Mesenchymal stem cell (in vitro differentiated cells and primary cell): ENCODE results near the gene RAB11FIP5.
"Not testable (repeated sequence)": the region's sequence is repeated elsewhere in the genome, so short reads cannot be mapped to it uniquely, and the experiment has no call there.

ENCODE experiments used
- DNase-seq: peaks from one replicate; pipeline ENCODE4 v3.0.0-alpha.2; 2013
- H2AFZ ChIP-seq: one replicate; pipeline ENCODE4 v1.6.1; 2013; ENCODE audit warnings: low read depth, mild to moderate bottlenecking, control low read depth, inconsistent platforms, low read length, moderate library complexity
- H2AK5ac ChIP-seq: 2 replicates; pipeline ENCODE4 v1.6.1; 2013; ENCODE audit warnings: low read length, moderate library complexity, mild to moderate bottlenecking, inconsistent platforms; ENCODE audit not compliant: severe bottlenecking
- H2BK120ac ChIP-seq: one replicate; pipeline ENCODE4 v1.6.1; 2013; ENCODE audit warnings: low read depth, mild to moderate bottlenecking, inconsistent platforms, low read length, moderate library complexity
- H2BK12ac ChIP-seq, 2 experiments: one replicate each; pipeline ENCODE4 v1.6.1; 2013; ENCODE audit warnings: inconsistent platforms in 2 of 2, low read length in 2 of 2, mild to moderate bottlenecking in 2 of 2, moderate library complexity in 2 of 2, control low read depth in 1 of 2
- H2BK15ac ChIP-seq: one replicate; pipeline ENCODE4 v1.6.1; 2013; ENCODE audit warnings: mild to moderate bottlenecking, low read depth, inconsistent platforms; ENCODE audit not compliant: poor library complexity, severe bottlenecking
- H2BK5ac ChIP-seq: 2 replicates; pipeline ENCODE4 v1.6.1; 2013; ENCODE audit warnings: low read depth, mild to moderate bottlenecking, low read length, control low read depth, inconsistent platforms; ENCODE audit not compliant: poor library complexity, severe bottlenecking
- H3K14ac ChIP-seq, 2 experiments: one replicate each; pipeline ENCODE4 v1.6.1; 2013; ENCODE audit warnings: inconsistent platforms in 2 of 2, low read length in 2 of 2, control low read depth in 1 of 2, mild to moderate bottlenecking in 1 of 2, moderate library complexity in 1 of 2
- H3K18ac ChIP-seq, 2 experiments: one replicate each; pipeline ENCODE4 v1.6.1; 2013; ENCODE audit warnings: inconsistent platforms in 2 of 2, low read length in 2 of 2, control low read depth in 1 of 2, low read depth in 1 of 2, mild to moderate bottlenecking in 1 of 2
- H3K23ac ChIP-seq, 2 experiments: one replicate each; pipeline ENCODE4 v1.6.1; 2013; ENCODE audit warnings: inconsistent platforms in 2 of 2, low read length in 2 of 2, mild to moderate bottlenecking in 2 of 2, moderate library complexity in 2 of 2, control low read depth in 1 of 2
- H3K27ac ChIP-seq: 2 replicates; pipeline ENCODE4 v1.5.1; 2013; ENCODE audit warnings: mild to moderate bottlenecking, moderate library complexity, low read length, control low read depth, inconsistent platforms; ENCODE audit not compliant: poor library complexity, severe bottlenecking
- H3K27me3 ChIP-seq, 2 experiments: 2 replicates each; pipeline versions ENCODE4 v1.6.1 to v1.7.0; 2013; ENCODE audit warnings: low read length in 2 of 2, mild to moderate bottlenecking in 2 of 2, moderate library complexity in 2 of 2, control low read depth in 1 of 2, inconsistent platforms in 1 of 2; ENCODE audit not compliant: control insufficient read depth in 1 of 2, insufficient read depth in 1 of 2
- H3K36me3 ChIP-seq, 2 experiments: 2 replicates each; pipeline versions ENCODE4 v1.6.1 to v1.7.0; 2013; ENCODE audit warnings: low read length in 2 of 2, control low read depth in 1 of 2, inconsistent platforms in 1 of 2, low read depth in 1 of 2, mild to moderate bottlenecking in 1 of 2; ENCODE audit not compliant: insufficient read depth in 2 of 2, control insufficient read depth in 1 of 2
- H3K4ac ChIP-seq, 2 experiments: one replicate each; pipeline ENCODE4 v1.6.1; 2013; ENCODE audit warnings: inconsistent platforms in 2 of 2, low read length in 2 of 2, mild to moderate bottlenecking in 2 of 2, moderate library complexity in 2 of 2, control low read depth in 1 of 2, low read depth in 1 of 2
- H3K4me1 ChIP-seq: 2 replicates; pipeline ENCODE4 v1.6.1; 2013; ENCODE audit warnings: low read depth, low read length, control low read depth; ENCODE audit not compliant: control insufficient read depth, insufficient read depth
- H3K4me2 ChIP-seq: 2 replicates; pipeline ENCODE4 v1.6.1; 2013; ENCODE audit warnings: low read length, mild to moderate bottlenecking, inconsistent platforms; ENCODE audit not compliant: poor library complexity, severe bottlenecking
- H3K4me3 ChIP-seq, 2 experiments: 2 replicates each; pipeline versions ENCODE4 v1.5.1 to v1.7.0; 2013; ENCODE audit warnings: low read length in 2 of 2, mild to moderate bottlenecking in 2 of 2, control low read depth in 1 of 2, low read depth in 1 of 2; ENCODE audit not compliant: insufficient read depth in 1 of 2
- H3K79me1 ChIP-seq: replicated peaks from 2 replicates; pipeline ENCODE4 v1.6.1; 2013; ENCODE audit warnings: mild to moderate bottlenecking, control low read depth, low read length, inconsistent platforms; ENCODE audit not compliant: poor library complexity, severe bottlenecking
- H3K9ac ChIP-seq: 2 replicates; pipeline ENCODE4 v1.7.0; 2013; ENCODE audit warnings: mild to moderate bottlenecking, low read length, moderate library complexity
- H3K9me3 ChIP-seq: 2 replicates; pipeline ENCODE4 v1.7.0; 2013; ENCODE audit warnings: mild to moderate bottlenecking, low read length; ENCODE audit not compliant: control insufficient read depth
- H4K8ac ChIP-seq: one replicate; pipeline ENCODE4 v1.6.1; 2013; ENCODE audit warnings: inconsistent platforms, mild to moderate bottlenecking, low read length, moderate library complexity
- H4K91ac ChIP-seq: one replicate; pipeline ENCODE4 v1.6.1; 2013; ENCODE audit warnings: mild to moderate bottlenecking, low read length, inconsistent platforms
- WGBS: methylation state at CpG from one replicate; pipeline ENCODE4 v1.1.7; 2013; ENCODE audit warnings: mixed read lengths; 5-methylcytosine and 5-hydroxymethylcytosine counted together

RAB11FIP5 gene

DNA sequence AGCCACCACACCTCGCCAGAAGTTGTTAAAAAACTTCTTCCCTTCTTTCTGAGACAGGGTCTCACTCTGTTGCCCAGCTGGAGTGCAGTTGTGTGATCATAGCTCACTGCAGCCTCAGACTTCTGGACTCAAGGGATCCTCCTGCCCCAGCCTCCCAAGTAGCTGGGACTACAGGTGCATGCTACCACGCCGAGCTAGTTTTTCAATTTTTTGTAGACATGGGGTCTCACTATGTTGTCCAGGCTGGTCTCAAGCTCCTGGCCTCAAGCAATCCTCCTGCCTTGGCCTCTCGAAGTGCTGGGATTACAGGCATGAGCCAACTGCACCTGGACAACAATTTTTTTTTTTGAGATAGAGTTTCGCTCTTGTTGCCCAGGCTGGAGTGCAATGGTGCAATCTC is 47.7 kb downstream of the RAB11FIP5 start:
- Histone ChIP-seq H3K9ac (peak overlapping the region; percentile 81), H3K79me1 (peaks cover 26% of the 10 kb centered on the region), H2AK5ac (peak overlapping the region; percentile 97), H3K4me1 (peaks cover 30% of the 10 kb centered on the region), H2BK5ac (peak overlapping the region; percentile 68), H3K27ac (peak overlapping the region; percentile 98)
- H2BK120ac ChIP-seq, H3K4ac ChIP-seq, H2BK15ac ChIP-seq, H3K4me2 ChIP-seq, DNase-seq, H3K9me3 ChIP-seq, H4K91ac ChIP-seq, H4K8ac ChIP-seq, H3K4me3 ChIP-seq, H2AFZ ChIP-seq, H3K18ac ChIP-seq, H3K23ac ChIP-seq, H3K36me3 ChIP-seq, H2BK12ac ChIP-seq, H3K14ac ChIP-seq, H3K27me3 ChIP-seq: not testable (repeated sequence)
- WGBS = over 99% methylated on average over 5 of the region's 5 CpGs

DNA sequence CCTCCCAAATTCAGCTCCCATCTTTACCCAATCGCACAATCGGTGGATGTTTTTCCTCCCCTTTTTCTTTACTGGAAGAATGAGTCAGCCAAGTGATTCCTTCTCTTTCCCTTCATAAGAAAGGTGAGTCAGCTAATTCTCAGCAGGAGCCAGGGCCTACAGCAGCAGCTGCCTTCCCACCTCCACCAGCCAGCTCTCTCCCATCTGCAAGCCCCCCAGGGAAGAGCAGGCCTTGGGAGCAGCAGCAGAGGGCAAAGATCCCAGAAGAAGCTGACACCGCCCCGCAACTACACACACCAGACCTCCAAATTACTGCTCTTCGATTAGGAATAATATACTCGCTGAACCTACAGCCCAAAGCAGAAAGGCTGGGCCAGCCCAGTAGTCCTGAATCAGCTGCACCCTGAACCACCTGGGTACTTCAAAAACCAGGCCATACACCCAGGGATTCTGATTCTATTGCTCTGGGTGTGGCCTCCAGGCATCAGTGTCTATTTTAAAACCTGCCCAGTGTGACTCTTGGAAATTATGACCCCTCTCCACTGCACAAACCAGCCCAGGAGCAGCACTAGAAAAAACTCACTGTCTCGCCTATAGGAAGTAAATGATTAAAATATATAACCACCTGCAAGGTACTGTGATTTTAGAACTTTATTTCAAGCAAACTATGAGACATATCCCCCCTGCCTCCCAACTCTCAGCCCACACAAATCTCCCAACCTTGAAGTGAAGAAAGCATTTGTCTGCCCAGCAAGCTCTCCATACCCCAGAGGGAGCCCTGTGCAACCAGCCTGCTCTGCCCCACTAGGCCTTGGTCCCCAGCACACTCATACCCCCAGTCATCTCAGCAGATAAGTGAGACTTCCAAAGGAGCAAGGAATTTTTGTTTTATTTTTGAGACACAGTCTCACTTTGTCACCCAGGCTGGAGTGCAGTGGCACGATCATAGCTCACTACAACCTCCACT is 48.6 kb downstream of the RAB11FIP5 start:
- peak overlapping the region in 1 of 2 experiments; percentile 23 for H3K23ac ChIP-seq
- H3K4me1 ChIP-seq = peaks cover 22% of the 10 kb centered on the region
- peak overlapping the region; percentile 38 to 92 for H2BK12ac ChIP-seq
- peak overlapping the region in 1 of 2 experiments; percentile 8 for H3K4me3 ChIP-seq
- H2AFZ ChIP-seq = no peak overlapping the region
- H2BK120ac ChIP-seq = no peak overlapping the region
- H3K9ac ChIP-seq = peak overlapping the region; percentile 81
- H3K79me1 ChIP-seq = peaks cover 21% of the 10 kb centered on the region
- H2BK15ac ChIP-seq = no peak overlapping the region
- peak overlapping the region; percentile 98 for H3K27ac ChIP-seq
- H3K18ac ChIP-seq = peak overlapping the region; percentile 63 to 69
- no peaks in the 10 kb centered on the region for H3K9me3 ChIP-seq
- H3K4me2 ChIP-seq = peak overlapping the region; percentile 51
- 58% methylated on average over 7 of the region's 8 CpGs for WGBS
- H2AK5ac ChIP-seq = peak overlapping the region; percentile 97
- peak overlapping the region; percentile 13 to 79 for H3K4ac ChIP-seq
- no peaks in the 10 kb centered on the region for H3K27me3 ChIP-seq
- peak overlapping the region; percentile 70 for H4K8ac ChIP-seq
- peak overlapping the region; percentile 65 for H4K91ac ChIP-seq
- DNase-seq = peak; percentile 82
- no peak overlapping the region for H3K14ac ChIP-seq
- peaks cover 0 to 3% of the 10 kb centered on the region in 2 experiments for H3K36me3 ChIP-seq
- H2BK5ac ChIP-seq = peak overlapping the region; percentile 87

DNA sequence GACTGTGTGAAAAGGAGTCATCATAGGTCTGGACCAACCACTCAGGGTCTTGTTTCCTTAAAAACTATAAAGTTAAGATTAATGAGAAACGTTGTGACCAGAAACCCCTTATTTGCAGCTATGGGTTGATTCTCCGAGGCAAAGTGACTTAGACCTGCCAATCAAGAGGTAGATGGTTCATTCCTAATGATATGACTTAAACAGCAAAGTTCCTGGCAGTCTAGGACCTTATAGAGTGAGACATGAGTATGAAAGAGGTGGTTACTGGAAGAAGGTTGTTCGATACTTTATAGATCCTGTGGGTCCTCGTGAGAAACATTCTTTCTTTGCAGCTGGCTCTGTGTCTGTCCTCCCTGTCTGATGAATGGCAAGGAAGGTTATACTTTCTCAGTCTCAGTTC is 49.3 kb downstream of the RAB11FIP5 start:
- H3K79me1 ChIP-seq = peaks cover 21% of the 10 kb centered on the region
- H3K18ac ChIP-seq = no peak overlapping the region
- no peak overlapping the region for H2BK120ac ChIP-seq
- peak overlapping the region; percentile 98 for H3K27ac ChIP-seq
- no peak overlapping the region for H3K4me2 ChIP-seq
- H2BK15ac ChIP-seq = no peak overlapping the region
- H4K8ac ChIP-seq = no peak overlapping the region
- no peak overlapping the region for H3K4ac ChIP-seq
- peaks cover 18% of the 10 kb centered on the region for H3K4me1 ChIP-seq
- H4K91ac ChIP-seq = no peak overlapping the region
- no peaks in the 10 kb centered on the region for H3K27me3 ChIP-seq
- 91% methylated on average over 4 of the region's 4 CpGs for WGBS
- H3K36me3 ChIP-seq = peaks cover 0 to 4% of the 10 kb centered on the region in 2 experiments
- peak overlapping the region; percentile 81 for H3K9ac ChIP-seq
- H3K9me3 ChIP-seq = no peaks in the 10 kb centered on the region
- DNase-seq = no peak
- H3K4me3 ChIP-seq = no peak overlapping the region
- H2AFZ ChIP-seq = no peak overlapping the region
- peak overlapping the region in 1 of 2 experiments; percentile 66 for H2BK12ac ChIP-seq
- no peak overlapping the region for H3K23ac ChIP-seq
- peak overlapping the region; percentile 54 for H2BK5ac ChIP-seq
- H3K14ac ChIP-seq = no peak overlapping the region
- no peak overlapping the region for H2AK5ac ChIP-seq

DNA sequence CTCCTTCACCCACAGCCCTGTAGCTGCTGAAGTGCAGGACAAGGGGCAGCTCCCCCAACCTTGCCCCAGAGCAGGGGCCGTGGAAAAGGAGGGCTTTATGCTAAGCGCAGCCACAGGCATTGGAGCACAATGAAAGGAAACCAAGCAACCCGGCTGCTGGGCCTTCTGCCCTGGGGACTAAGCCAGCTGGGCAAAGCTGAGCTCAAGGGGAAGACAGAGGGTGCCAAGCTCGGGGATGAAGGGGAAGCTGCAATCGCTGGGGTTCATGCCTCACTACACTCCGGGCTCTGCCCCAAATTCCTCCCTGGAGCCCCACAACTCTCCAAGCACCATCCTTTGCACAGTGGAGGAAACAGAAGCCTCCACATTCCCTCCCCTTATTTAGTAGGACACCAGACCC is 53.6 kb downstream of the RAB11FIP5 start:
- H4K8ac ChIP-seq = no peak overlapping the region
- peaks cover 31% of the 10 kb centered on the region for H3K79me1 ChIP-seq
- no peak overlapping the region for H3K4ac ChIP-seq
- H2BK5ac ChIP-seq = no peak overlapping the region
- no peak overlapping the region for H3K4me2 ChIP-seq
- no peaks in the 10 kb centered on the region for H3K27me3 ChIP-seq
- H3K9me3 ChIP-seq = peaks cover 11% of the 10 kb centered on the region
- no peak overlapping the region for H3K27ac ChIP-seq
- peaks cover 9% of the 10 kb centered on the region for H3K4me1 ChIP-seq
- H3K4me3 ChIP-seq = no peak overlapping the region
- no peak overlapping the region for H3K14ac ChIP-seq
- H3K9ac ChIP-seq = no peak overlapping the region
- H2BK15ac ChIP-seq = no peak overlapping the region
- H3K36me3 ChIP-seq = peaks cover 20 to 26% of the 10 kb centered on the region in 2 experiments
- H3K23ac ChIP-seq = no peak overlapping the region
- H3K18ac ChIP-seq = no peak overlapping the region
- WGBS = 94% methylated on average over 6 of the region's 6 CpGs
- no peak for DNase-seq
- no peak overlapping the region for H2BK120ac ChIP-seq
- H4K91ac ChIP-seq = no peak overlapping the region
- H2AK5ac ChIP-seq = no peak overlapping the region
- no peak overlapping the region for H2BK12ac ChIP-seq
- no peak overlapping the region for H2AFZ ChIP-seq
